Neural progenitor cell (in vitro differentiated cells): ENCODE measurements around the gene GALNS.

ENCODE experiments used
- EZH2phosphoT487 ChIP-seq: fragments of 200-600 bp; sonication (generic); IDR thresholded peaks from 2 replicates; pipeline ENCODE4 v1.6.1; 2017; ENCODE audit warnings: antibody characterized with exemption
- TF ChIP-seq, protein P1 (sequence below): fragments of 200-600 bp; sonication (generic); IDR thresholded peaks from 2 replicates; pipeline ENCODE4 v1.5.1; 2017; ENCODE audit warnings: antibody characterized with exemption, mild to moderate bottlenecking

DNA sequence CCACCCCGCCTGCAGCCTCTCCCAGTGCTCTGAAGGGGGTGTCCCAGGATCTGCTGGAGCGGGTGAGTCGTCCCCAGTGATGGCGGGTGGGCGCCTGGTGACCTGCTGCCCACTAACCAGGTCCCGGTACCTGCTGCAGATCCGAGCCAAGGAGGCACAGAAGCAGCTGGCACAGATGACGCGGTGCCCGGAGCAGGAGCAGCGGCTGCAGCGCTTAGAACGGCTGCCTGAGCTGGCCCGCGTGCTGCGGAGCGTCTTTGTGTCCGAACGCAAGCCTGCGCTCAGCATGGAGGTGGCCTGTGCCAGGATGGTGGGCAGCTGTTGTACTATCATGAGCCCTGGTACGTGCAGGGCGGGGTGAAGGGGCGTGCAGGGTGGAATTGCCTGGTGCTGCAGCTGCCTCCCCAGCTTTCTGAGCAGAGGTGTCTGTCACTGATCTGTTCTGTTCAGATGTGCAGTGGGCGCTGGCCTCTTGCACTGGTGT, 49.6 kb downstream of the GALNS start:
- TF ChIP-seq, protein P1, sequence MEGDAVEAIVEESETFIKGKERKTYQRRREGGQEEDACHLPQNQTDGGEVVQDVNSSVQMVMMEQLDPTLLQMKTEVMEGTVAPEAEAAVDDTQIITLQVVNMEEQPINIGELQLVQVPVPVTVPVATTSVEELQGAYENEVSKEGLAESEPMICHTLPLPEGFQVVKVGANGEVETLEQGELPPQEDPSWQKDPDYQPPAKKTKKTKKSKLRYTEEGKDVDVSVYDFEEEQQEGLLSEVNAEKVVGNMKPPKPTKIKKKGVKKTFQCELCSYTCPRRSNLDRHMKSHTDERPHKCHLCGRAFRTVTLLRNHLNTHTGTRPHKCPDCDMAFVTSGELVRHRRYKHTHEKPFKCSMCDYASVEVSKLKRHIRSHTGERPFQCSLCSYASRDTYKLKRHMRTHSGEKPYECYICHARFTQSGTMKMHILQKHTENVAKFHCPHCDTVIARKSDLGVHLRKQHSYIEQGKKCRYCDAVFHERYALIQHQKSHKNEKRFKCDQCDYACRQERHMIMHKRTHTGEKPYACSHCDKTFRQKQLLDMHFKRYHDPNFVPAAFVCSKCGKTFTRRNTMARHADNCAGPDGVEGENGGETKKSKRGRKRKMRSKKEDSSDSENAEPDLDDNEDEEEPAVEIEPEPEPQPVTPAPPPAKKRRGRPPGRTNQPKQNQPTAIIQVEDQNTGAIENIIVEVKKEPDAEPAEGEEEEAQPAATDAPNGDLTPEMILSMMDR: no peak
- no peak for TF ChIP-seq EZH2phosphoT487
